Suprapubic skin (tissue), 4 donors: ENCODE data around the gene MED13L.

Source experiments
- CTCF ChIP-seq, 2 donors: fragments of 200-600 bp in 1 of 2; fragments of 450-650 bp in 1 of 2; sonication (generic) in 1 of 2; IDR thresholded peaks; one replicate each; pipeline ENCODE4 v1.5.1; 2016 to 2019; ENCODE audit warnings: antibody characterized with exemption in 2 of 2, mild to moderate bottlenecking in 1 of 2, moderate library complexity in 1 of 2
- EP300 ChIP-seq: sonication (generic); formaldehyde crosslinking; IDR thresholded peaks from one replicate; pipeline ENCODE4 v1.6.1; 2017; ENCODE audit warnings: antibody characterized with exemption
- POLR2A ChIP-seq, 2 donors: fragments of 450-650 bp; IDR thresholded peaks; one replicate each; pipeline ENCODE4 v1.6.1; 2017; ENCODE audit warnings: antibody characterized with exemption in 2 of 2, mild to moderate bottlenecking in 2 of 2, moderate library complexity in 2 of 2
- POLR2AphosphoS5 ChIP-seq, 3 donors: sonication (generic); formaldehyde crosslinking; IDR thresholded peaks; one replicate each; pipeline ENCODE4 v1.6.1; 2017; ENCODE audit warnings: antibody characterized with exemption in 3 of 3

- TF ChIP-seq CTCF (IDR thresholded peaks at IDR 0.05) = no peak
- TF ChIP-seq EP300 = no peak
- no peak for TF ChIP-seq POLR2A (IDR thresholded peaks at IDR 0.05)
- TF ChIP-seq POLR2AphosphoS5 (IDR thresholded peaks at IDR 0.05) = no peak
Measured at GRCh38 chr12:116058574-116058973, 218.9 kb downstream of the MED13L start.
